ENCODE data around the gene SGPL1. TPM values are rescaled to one million over a fixed set of nuclear protein-coding genes. Genes with fewer than 3 reads are reported as not detected.

Gene SGPL1
- total and polyA plus RNA-seq, 10 of the 15 experiments (the other 5 are each of a cell fraction or from before 2014, with no cell fraction given): 4.9 to 20.7 (median 10.6) TPM

GRCh38 chr10:70885481-70885880 is 69.7 kb downstream of the SGPL1 start:
- SMC1A ChIA-PET (ENCODE audit: uncharacterized antibody, unreplicated experiment): no interaction called here
- Histone ChIP-seq H3K36me3 (ENCODE audit: control insufficient read depth in 2 of 2, insufficient read depth in 2 of 2, low read length in 1 of 2) (peaks cover 0 to 1% of the 10 kb centered on the region in 2 experiments; a peak in 3 of 4 replicates), H3K9ac (ENCODE audit: control insufficient read depth, insufficient read depth, low read length) (no peak overlapping the region), H3K9me3 (replicated peaks; ENCODE audit: control insufficient read depth, insufficient read depth, low read length) (no peaks in the 10 kb centered on the region), H4K20me1 (ENCODE audit: control insufficient read depth, insufficient read depth) (no peaks in the 10 kb centered on the region), H3K4me2 (ENCODE audit: control insufficient read depth, insufficient read depth) (no peak overlapping the region), H3K27me3 (replicated peaks in 1 of 2; ENCODE audit: control insufficient read depth in 2 of 2, insufficient read depth in 2 of 2, low read length in 1 of 2) (no peaks in the 10 kb centered on the region), H2AFZ (ENCODE audit: control insufficient read depth, low read depth, low read length) (no peak overlapping the region), H3K4me1 (ENCODE audit: control insufficient read depth, insufficient read depth, low read length) (peaks cover 6% of the 10 kb centered on the region; the same call in 1 of the 2 replicates), H3K4me3 (no peak overlapping the region), H3K27ac (ENCODE audit: control insufficient read depth, insufficient read depth) (no peak overlapping the region), H3K79me2 (ENCODE audit: control insufficient read depth, insufficient read depth, low read length) (no peaks in the 10 kb centered on the region)
- FAIRE-seq: no peak
- POLR2A ChIA-PET: no interaction called here
- in situ Hi-C loops (cut with MboI): loop anchor here (10.0 kb wide), 1 partner anchor 421 kb away; no protein-coding TSS in a partner anchor
- CTCF ChIA-PET: no interaction called here
- no TSS peak for BruUV-seq (replicated peaks)
- no peak for DNase-seq (ENCODE audit: low read depth, low spot score)
- RAD21 ChIA-PET (ENCODE audit: unreplicated experiment): no interaction called here
- intact Hi-C loops (cut with micrococcal nuclease; ENCODE audit: unreplicated experiment): loop anchor here (10.0 kb wide), 1 partner anchor 421 kb away; no protein-coding TSS in a partner anchor
- WGBS (ENCODE audit: insufficient coverage, insufficient replicate concordance, low lambda C conversion rate, missing lambda C conversion rate): 88% methylated on average over 4 of the region's 4 CpGs
- TF ChIP-seq RAD51 (IDR thresholded peaks at IDR 0.05): no peak
- no peak for TF ChIP-seq BRCA1 (IDR thresholded peaks at IDR 0.05; ENCODE audit: low read depth, low read length)
- TF ChIP-seq CBX5 (IDR thresholded peaks at IDR 0.05; ENCODE audit: low read depth): no peak
- no peak for TF ChIP-seq ATF7 (IDR thresholded peaks at IDR 0.05; ENCODE audit: low read depth)
- no peak for TF ChIP-seq SMARCA5 (IDR thresholded peaks at IDR 0.05)
- TF ChIP-seq YY1 (IDR thresholded peaks at IDR 0.05; ENCODE audit: low read depth, low read length): no peak
- no peak for TF ChIP-seq POLR2AphosphoS2 (IDR thresholded peaks at IDR 0.05; ENCODE audit: low read depth, low read length)
- no peak for ATAC-seq

Data from GM12878 (cell line).